GM18909 (cell line): ENCODE measurements around the gene TTYH1.

Experiments
- ATAC-seq: cut with Tn5 transposase; IDR thresholded peaks from one replicate; pipeline ENCODE4 v1.9.1; 2021; ENCODE audit warnings: mild to moderate bottlenecking; ENCODE audit not compliant: unreplicated experiment, poor library complexity

TTYH1 gene

DNA sequence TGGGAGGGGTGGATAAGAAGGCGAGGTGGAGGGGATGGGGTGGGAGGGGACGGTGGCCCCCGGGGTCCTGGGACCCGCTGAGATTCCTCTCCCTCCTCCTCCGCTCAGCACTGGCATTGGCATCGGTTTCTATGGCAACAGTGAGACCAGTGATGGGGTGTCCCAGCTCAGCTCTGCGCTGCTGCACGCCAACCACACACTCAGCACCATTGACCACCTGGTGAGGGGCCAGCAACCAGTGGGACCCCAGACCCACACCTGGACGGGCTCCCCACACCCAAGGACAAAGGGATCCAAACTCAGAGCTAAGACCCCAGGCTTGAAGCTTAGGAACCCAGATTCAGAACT, 5.9 kb downstream of the TTYH1 start:
- no peak for ATAC-seq

DNA sequence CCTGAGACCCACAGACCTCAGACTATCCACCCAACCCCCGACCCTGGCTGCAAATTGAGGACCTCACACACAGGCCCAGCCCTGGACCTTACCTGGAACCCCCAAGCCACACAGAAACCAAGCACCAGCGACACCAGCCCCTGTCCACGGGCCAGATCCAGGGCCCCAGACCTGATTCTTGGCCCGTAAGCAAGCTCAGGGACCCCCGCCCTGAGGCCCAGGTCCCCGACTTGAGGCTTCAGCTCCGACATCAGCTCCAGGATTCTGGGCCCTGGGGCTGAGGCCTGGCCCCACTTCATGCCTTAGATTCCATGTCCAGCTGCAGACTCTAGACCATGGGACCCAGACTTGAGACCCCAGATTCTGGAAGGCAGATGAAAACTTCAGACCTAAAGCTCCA, 6.3 kb downstream of the TTYH1 start:
- ATAC-seq: no peak

GRCh38 chr19:54422136-54422535, 6.9 kb downstream of the TTYH1 start:
- no peak for ATAC-seq

DNA sequence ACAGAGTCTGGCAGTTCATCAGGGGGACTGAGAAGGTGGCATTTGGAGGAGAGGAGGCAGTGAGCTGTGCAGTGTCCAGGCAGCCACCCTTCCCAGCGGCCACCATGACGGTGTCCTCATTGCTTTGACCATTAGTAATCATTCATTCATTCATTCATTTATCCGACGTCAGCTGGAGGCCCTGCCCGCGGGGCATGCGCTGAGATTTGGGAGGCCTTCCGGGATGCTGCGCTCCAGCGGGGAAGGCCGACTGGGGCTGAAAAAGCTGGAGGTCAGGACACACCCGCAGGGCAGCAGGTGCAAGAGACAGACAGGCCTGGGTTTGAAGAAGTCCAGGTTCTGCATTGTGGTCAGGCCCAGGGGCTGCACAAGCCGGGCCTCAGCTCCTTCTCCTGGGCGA, 8.9 kb downstream of the TTYH1 start:
- ATAC-seq: no peak

GRCh38 chr19:54424660-54425381, 9.6 kb downstream of the TTYH1 start:
- no peak for ATAC-seq

- no peak for ATAC-seq
Observed at GRCh38 chr19:54425382-54425723, 10.1 kb downstream of the TTYH1 start.

DNA sequence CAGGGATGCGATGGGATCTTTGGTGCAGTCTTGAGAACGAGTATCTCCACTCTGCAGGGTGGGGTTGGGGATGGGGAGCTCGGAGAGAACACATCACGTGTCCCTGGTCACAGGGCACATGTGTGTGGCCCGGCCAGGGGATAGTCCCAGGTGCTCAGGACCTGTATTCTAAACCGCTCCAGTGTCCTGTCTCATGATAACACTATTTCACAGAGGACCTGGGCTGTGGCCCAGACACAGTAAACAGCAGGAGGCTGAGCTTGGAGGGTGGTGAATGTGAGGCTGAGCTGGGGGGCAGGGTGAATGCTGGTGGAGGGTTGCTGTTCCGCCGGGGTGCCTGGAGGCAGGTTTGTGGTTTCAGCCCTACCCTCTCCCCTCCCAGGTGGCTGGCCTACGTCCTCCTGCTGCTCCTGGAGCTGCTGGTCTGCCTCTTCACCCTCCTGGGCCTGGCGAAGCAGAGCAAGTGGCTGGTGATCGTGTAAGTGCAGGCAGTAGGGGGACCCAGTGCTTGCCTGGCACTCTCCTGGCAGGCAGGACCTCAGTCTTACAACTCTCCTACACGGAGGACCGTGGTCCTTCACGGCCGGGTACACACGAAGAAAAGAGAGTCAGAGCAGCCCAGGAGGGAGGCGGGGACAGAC, 11.1 kb downstream of the TTYH1 start:
- no peak for ATAC-seq

DNA sequence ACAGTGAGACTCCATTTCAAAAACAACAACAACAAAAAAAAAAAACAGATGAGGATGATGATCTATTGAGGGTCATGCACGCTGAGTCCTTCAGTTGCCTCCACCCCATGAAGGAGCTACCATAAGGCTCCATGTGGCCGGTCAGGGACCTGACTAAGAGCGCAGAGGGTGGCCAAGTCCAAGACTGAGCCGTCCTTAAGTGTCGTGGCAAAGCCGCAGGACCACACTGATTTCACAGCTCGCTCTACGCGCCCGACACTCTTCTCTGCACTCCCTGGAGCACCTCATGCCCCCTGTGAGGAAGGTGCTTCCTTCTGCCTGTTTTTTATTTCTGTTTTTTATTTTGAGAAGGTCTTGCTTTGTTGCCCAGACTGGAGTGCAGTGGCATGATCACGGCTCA, 12.3 kb downstream of the TTYH1 start:
- no peak for ATAC-seq

GRCh38 chr19:54428323-54429175, 13.3 kb downstream of the TTYH1 start:
- no peak for ATAC-seq

- no peak for ATAC-seq
Observed at GRCh38 chr19:54429176-54429495, 13.9 kb downstream of the TTYH1 start.

DNA sequence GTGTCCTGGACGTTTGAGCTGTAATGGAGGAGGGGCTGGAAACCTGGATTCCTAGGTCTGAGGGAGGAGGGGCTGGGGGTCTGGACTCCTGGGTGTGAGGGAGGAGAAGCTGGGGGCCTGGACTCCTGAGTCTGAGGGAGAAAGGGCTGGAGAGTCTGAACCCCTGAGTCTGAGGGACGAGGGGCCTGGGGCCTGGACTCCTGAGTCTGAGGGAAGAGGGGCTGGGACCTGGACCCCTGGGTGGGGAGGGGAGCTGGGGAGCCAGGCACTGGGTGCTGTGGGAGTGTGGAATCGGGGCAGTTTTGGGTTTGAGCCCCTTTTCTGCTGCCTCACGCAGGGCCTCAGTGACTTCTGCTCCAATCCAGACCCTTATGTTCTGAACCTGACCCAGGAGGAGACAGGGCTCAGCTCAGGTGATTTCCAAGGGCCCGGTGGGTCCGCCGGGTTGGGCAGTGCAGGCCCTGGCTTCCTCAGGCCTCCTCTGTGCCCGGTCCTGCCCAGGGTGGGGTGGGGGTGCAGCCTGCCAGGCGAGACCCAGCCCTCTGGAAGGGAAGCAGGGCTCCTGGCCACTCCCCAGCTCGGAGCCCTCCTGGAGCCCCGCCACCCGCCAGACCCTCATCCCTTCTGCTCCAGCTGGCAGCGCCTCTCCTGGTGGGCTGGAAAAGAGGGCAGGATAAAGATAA, 14.4 kb downstream of the TTYH1 start:
- ATAC-seq: no peak

- ATAC-seq: no peak
Observed at GRCh38 chr19:54430306-54431254, 15.3 kb downstream of the TTYH1 start.

GRCh38 chr19:54431255-54431838, 16.1 kb downstream of the TTYH1 start:
- ATAC-seq: no peak

GRCh38 chr19:54432144-54432738, 17.0 kb downstream of the TTYH1 start:
- ATAC-seq: no peak

DNA sequence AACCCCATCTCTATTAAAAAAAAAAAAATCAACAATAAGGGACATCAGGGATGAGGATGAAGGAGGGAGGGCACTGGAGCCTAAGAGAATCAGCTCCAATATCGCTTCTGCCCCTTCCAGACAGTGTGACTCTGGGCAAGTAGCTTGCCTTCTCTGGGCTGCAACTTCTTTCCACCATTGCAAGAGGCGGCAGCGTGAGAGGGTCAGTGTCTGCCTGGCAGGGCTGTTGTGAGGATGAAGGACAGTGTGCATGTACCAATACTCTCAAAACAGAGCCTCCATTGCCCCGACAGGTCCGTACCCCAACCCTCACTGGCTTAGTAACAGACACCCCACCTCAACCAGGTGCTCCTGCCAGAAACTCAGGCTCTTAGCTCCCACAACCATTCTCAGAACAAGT, 18.4 kb downstream of the TTYH1 start:
- no peak for ATAC-seq

- ATAC-seq: no peak
Observed at GRCh38 chr19:54434112-54434872, 19.0 kb downstream of the TTYH1 start.

DNA sequence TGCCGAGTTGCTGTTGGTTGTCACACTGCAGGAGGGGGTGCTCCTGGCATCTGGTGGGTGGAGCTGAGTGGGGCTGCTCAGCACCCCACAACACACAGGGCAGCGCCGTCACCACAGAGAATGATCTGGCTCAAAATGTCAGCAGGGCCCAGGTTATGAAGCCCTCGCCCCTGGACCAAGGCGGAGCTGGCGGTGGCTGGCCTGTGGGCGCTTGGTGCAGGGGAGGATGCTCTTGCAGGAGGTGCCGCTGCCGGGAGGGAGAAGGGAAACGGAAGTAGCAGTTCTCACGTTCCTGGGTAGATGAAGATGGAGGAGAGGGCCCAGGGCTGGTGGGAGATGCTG, 19.6 kb downstream of the TTYH1 start:
- ATAC-seq: no peak

DNA sequence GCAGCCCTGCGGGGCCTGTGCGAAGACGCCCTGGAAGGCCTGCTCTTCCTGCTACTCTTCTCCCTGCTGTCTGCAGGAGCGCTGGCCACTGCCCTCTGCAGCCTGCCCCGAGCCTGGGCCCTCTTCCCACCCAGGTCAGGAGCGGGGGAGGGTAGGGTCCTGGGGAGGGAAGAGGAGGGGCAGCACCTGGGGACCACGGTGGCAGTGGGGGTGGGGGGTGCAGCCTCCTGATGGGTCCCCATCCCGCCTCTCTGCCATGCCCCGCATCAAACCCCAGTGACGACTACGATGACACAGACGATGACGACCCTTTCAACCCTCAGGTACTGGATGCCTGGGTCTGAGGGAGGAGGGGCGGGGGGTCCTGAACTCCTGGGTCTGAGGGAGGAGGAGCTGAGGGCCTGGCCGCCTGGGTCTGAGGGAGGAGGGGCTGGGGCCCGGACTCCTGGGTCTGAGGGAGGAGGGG, 20.3 kb downstream of the TTYH1 start:
- no peak for ATAC-seq
